ENCODE measurements around the gene ARRB1.

GRCh38 chr11:75339685-75340409, 11.6 kb downstream of the ARRB1 start:
- no peak for TF ChIP-seq EP300 (IDR thresholded peaks at IDR 0.05)
- TF ChIP-seq CTCF (IDR thresholded peaks at IDR 0.05): no peak
- no peak for TF ChIP-seq POLR2A (IDR thresholded peaks at IDR 0.05; ENCODE audit: low read depth)
